Esophagus (tissue), 2 donors: ENCODE data around the gene ANKS1A. TPM values are rescaled to one million over a fixed set of nuclear protein-coding genes. Genes with fewer than 3 reads are reported as not detected.

Experiments
- H3K27ac ChIP-seq, 2 donors: one replicate each; pipeline ENCODE4 v1.5.1; 2013; ENCODE audit warnings: low read depth in 2 of 2, mild to moderate bottlenecking in 2 of 2, inconsistent platforms in 1 of 2, low read length in 1 of 2, moderate library complexity in 1 of 2
- H3K27me3 ChIP-seq, 2 donors: one replicate each; pipeline ENCODE4 v1.6.1; 2013; ENCODE audit warnings: low read length in 2 of 2, control low read depth in 1 of 2, mild to moderate bottlenecking in 1 of 2; ENCODE audit not compliant: insufficient read depth in 2 of 2, control insufficient read depth in 1 of 2
- H3K36me3 ChIP-seq, 2 donors: one replicate each; pipeline ENCODE4 v1.6.1; 2013; ENCODE audit warnings: low read length in 1 of 2; ENCODE audit not compliant: control insufficient read depth in 2 of 2, insufficient read depth in 2 of 2
- H3K4me1 ChIP-seq, 2 donors: one replicate each; pipeline ENCODE4 v1.6.1; 2013; ENCODE audit warnings: low read length in 1 of 2; ENCODE audit not compliant: control insufficient read depth in 2 of 2, insufficient read depth in 2 of 2
- H3K4me3 ChIP-seq, 2 donors: one replicate each; pipeline ENCODE4 v1.5.1; 2013; ENCODE audit warnings: low read length in 2 of 2, mild to moderate bottlenecking in 2 of 2, low read depth in 1 of 2, moderate library complexity in 1 of 2
- H3K9me3 ChIP-seq, 2 donors: one replicate each; pipeline ENCODE4 v1.6.1; 2013; ENCODE audit warnings: mild to moderate bottlenecking in 2 of 2, low read depth in 1 of 2, low read length in 1 of 2, moderate library complexity in 1 of 2; ENCODE audit not compliant: control insufficient read depth in 2 of 2, insufficient read depth in 1 of 2
- WGBS, 2 donors: extraction: QIAGEN DNeasy Blood & Tissue Kit; methylation state at CpG; one replicate each; pipeline ENCODE4 v1.1.7; 2013; 5-methylcytosine and 5-hydroxymethylcytosine counted together
- polyA plus RNA-seq, 2 donors: library from polyadenylated mRNA; stranded (reverse); fragments of 200-250 nt; gene quantifications; one replicate each; pipeline ENCODE4 v1.2.3, GENCODE V29; 2013
- donor health status: healthy with polysubstance abuse.
- donor health status: Bipolar disorder and iron deficiency.

Gene ANKS1A
- polyA plus RNA-seq, 2 donors = 6.3 to 7.7 TPM

DNA sequence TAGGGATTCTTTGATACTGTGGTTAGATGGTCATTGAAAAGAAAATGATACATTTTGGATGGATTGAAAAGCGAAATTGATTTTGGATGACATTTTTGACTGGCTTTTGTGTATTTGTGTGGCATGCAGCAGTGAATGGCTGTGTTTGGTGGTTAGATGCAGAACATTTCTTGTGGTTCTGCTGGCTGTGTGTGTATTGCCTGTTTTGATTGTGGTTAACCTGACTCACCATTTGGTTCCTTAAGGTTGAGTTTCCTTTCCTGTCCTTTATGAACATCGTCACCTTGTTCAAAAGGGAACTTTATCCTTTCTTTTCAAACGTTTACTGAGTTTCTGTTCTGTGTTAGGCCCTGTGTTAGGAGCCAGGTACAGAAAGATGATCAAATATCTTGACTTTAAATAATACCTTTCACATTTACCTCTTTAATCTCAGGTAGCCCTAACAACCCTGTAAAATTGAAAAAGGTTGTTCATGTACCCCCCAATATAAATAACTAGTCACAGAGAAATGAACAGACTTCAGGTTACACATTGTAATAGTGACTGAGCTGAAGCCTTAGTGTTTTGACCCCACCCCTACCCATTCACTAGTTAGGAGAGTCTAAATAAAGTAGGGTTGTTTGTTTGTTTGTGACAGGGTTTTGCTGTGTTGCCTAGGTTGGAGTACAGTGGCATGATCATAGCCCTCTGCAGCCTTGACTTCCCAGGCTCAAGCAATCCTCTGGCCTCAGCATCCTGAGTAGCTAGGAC, 23.8 kb downstream of the ANKS1A start:
- H3K36me3 ChIP-seq = no peaks in the 10 kb centered on the region
- no peaks in the 10 kb centered on the region for H3K27me3 ChIP-seq
- no peak overlapping the region for H3K27ac ChIP-seq
- no peak overlapping the region for H3K4me3 ChIP-seq
- no peaks in the 10 kb centered on the region for H3K9me3 ChIP-seq
- no peaks in the 10 kb centered on the region for H3K4me1 ChIP-seq
- WGBS, 2 donors = 65 to 72% methylated on average over 3 of the region's 3 CpGs

DNA sequence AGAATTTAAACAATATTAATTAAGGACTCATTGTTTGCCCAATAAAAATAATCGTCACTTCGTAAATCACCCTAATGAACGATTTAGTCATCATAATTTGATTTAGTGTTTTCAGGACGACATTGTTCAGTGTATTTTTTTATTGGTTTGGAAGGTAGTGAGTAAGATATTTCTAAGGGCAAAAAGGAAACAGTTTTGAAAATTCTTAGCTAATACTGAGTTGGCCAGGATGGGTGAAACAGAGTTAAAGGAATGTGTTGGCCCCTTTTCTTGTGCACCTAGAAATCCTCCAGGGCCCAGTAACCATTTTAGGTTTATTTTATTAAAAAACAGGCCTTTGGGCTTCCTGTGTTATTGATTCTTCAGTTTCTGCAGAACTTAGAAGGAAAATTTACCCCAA, 25.3 kb downstream of the ANKS1A start:
- H3K4me1 ChIP-seq = peaks cover 0 to under 1% of the 10 kb centered on the region in 2 donors
- H3K9me3 ChIP-seq = no peaks in the 10 kb centered on the region
- H3K36me3 ChIP-seq = no peaks in the 10 kb centered on the region
- no peak overlapping the region for H3K27ac ChIP-seq
- WGBS, 2 donors = 91 to 94% methylated on average over 4 of the region's 4 CpGs
- no peaks in the 10 kb centered on the region for H3K27me3 ChIP-seq
- H3K4me3 ChIP-seq = no peak overlapping the region

DNA sequence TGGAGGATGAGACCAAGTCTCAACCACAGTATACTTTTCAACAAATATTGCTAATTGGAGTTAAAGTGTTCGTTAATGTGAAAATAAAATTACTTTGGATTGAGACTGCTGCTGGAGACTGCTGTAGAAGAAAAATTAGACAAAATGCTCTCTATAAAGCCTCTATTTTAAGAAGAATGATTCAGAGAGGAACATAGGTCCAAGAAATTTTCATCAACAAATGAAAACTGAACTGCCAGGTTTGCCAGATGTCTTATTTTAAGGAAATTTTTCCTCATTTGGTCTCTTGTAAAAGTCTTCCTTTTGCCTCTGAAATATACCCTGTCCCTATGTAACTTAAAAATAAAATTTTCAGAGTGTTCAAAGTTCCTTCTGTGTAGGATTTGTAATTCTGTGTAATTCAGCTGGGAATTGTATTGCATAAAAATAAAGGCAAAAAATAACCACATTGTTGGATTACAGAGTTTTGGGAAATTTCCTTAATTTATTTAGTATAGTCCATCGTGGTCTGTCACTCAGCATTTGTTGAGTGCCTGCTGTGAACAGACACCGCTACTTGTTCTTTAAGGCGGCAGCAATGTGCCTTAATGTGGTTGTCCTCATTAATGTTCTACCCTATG, 27.4 kb downstream of the ANKS1A start:
- H3K27ac ChIP-seq = no peak overlapping the region

DNA sequence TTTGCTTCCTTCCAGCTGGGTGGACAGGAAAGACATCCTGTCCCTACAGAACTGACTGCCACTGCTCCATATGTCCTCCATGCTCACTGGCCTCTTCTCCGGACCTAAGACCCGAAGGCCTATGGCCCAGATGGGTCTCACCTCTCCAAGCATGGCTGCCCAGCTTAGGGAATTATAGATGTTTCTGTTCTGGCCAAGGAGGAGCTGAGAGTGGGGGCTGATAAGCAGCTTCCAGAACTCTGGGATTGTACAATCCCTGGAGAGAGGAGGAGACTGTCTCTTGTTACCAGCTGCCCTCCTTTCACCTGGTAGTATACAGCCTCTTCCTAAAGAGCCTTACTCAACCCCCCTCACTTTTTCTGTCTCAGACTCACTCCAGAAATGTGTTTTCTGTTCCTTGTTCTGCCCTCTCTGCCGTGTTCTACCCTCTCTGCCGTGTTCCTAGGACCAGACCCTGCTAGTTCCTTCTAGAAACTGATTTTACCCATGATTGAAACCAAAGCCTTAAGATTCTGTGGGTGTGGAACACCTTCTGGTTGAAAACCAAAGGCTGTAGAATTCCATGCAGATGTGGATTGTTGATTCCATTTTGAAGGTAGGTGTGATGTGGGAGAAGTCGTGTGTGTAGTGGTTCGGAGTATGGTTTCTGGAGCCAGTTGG, 28.7 kb downstream of the ANKS1A start:
- no peak overlapping the region for H3K4me3 ChIP-seq

More for the DNA sequence above, 27.4 kb downstream of the ANKS1A start:
- H3K27me3 ChIP-seq = no peaks in the 10 kb centered on the region
- no peaks in the 10 kb centered on the region for H3K9me3 ChIP-seq
- no peak overlapping the region for H3K4me3 ChIP-seq
- peaks cover 0 to 2% of the 10 kb centered on the region in 2 donors for H3K4me1 ChIP-seq
- H3K36me3 ChIP-seq = no peaks in the 10 kb centered on the region
- WGBS, 2 donors = 84 to 86% methylated on average over 4 of the region's 4 CpGs

DNA sequence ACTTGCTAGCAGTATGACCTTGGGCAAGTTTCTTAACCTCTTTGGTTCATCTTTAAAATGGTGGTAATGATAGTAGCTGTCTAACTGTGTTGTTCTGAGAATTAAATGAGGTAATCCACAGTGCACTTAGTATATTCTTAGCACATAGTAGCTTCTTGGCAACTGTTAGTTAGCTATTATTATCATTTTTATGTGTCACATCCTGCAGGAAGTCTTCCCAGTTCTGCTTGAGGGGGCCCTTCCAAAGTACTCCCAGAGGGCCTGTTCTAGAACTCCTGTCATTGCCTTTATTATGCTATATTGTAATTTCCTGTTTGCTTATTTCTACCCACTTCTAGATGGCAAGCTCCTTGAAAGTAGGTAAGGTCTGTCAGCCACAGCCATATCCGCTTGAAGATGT, 30.6 kb downstream of the ANKS1A start:
- Histone ChIP-seq H3K27me3 (no peaks in the 10 kb centered on the region), H3K36me3 (no peaks in the 10 kb centered on the region), H3K9me3 (no peaks in the 10 kb centered on the region), H3K4me3 (no peak overlapping the region), H3K4me1 (peaks cover 0 to 2% of the 10 kb centered on the region in 2 donors), H3K27ac (no peak overlapping the region)
- 92 to 95% methylated on average over 1 of the region's 1 CpG for whole genome bisulfite sequencing, 2 donors

More for the DNA sequence above, 28.7 kb downstream of the ANKS1A start:
- H3K27me3 ChIP-seq = no peaks in the 10 kb centered on the region
- no peaks in the 10 kb centered on the region for H3K36me3 ChIP-seq
- WGBS, 2 donors = 89 to 91% methylated on average over 6 of the region's 6 CpGs
- peaks cover 0 to 2% of the 10 kb centered on the region in 2 donors for H3K4me1 ChIP-seq
- no peaks in the 10 kb centered on the region for H3K9me3 ChIP-seq
- no peak overlapping the region for H3K27ac ChIP-seq

DNA sequence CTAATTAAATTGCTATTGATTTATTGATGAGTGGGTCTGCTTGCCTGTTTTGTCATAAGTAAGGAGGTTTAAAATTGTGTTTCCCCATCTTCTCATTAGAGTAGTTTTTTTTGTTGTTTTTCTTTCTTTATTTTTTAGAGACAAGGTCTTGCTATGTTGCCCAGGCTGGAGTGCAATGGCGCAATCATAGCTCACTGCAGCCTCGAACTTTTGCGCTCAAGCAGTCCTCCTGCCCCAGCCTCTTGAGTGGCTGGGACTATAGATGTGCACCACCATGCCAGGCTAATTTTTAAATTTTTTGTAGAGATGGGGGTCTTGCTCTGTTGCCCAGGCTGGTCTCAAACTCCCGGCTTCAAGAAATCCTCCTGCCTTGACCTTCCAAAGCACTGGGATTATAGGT, 31.0 kb downstream of the ANKS1A start:
- Histone ChIP-seq H3K27ac (no peak overlapping the region), H3K4me1 (peaks cover 0 to 2% of the 10 kb centered on the region in 2 donors), H3K27me3 (no peaks in the 10 kb centered on the region), H3K4me3 (no peak overlapping the region), H3K36me3 (no peaks in the 10 kb centered on the region), H3K9me3 (no peaks in the 10 kb centered on the region)
- WGBS, 2 donors = 91 to 98% methylated on average over 4 of the region's 4 CpGs

DNA sequence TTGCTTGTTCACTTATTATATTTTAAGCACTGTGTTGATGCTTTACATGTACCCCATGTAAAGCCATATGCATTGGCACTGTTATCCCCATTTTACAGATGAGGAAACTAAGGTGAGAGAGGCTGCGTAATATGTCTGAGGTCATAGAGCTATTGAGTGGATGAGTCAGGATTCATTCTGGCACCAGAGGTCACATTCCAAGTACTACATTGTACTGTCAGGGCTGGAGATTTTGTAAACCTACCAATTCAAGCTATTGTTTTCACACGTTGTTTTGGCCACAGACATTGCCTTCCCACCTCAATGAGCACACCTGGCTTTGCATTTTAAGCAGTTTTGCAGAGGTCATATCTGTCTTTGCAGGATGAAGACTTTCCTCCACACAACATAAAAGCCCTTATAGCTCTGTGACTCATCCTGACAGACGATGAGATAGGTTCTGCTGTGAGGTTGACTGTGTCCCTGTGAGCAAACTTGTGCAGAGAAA, 33.2 kb downstream of the ANKS1A start:
- Histone ChIP-seq H3K27me3 (no peaks in the 10 kb centered on the region), H3K27ac (no peak overlapping the region), H3K36me3 (no peaks in the 10 kb centered on the region), H3K9me3 (no peaks in the 10 kb centered on the region), H3K4me1 (peaks cover 0 to 2% of the 10 kb centered on the region in 2 donors), H3K4me3 (no peak overlapping the region)
- WGBS, 2 donors = 50 to 64% methylated on average over 3 of the region's 3 CpGs

DNA sequence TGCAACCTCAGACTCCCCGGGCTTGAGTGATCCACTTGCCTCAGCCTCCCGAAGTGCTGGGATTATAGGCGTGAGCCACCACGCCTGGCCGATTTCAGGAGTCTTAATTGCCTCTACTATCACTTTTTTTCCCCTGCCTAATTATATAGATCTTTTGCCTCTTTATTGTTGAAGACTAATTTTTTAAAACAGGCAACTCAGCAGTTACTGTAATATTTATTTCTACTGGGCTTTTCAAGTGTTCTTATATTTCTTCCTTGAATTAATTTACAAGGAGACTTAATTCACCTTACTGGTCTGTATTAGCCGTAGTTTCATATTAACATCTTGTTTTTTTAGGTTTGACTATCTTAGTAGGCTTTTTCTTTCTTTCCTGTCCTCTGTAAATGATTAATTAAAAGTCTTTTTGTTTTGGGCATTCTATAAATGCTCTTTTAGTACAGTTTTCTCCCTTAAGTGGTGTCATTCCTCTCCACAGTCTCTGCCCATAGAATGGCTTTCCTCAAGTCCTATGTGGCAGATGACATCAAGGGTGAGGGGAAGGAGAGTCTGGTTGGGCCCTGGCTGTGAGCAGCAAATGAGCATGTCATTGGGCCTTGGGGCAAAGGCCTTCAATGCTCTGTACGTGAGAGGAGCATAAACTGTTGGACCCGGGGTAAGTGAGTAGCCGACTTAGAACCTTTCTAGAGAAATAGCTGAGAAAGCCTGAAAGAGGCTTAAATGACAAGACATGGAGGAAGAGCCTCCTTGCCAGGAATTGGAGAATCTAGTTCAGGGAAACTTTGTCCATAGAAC, 36.0 kb downstream of the ANKS1A start:
- H3K27me3 ChIP-seq = no peaks in the 10 kb centered on the region
- 95 to 96% methylated on average over 9 of the region's 9 CpGs for WGBS, 2 donors
- no peaks in the 10 kb centered on the region for H3K9me3 ChIP-seq
- no peak overlapping the region for H3K4me3 ChIP-seq
- no peaks in the 10 kb centered on the region for H3K4me1 ChIP-seq
- H3K27ac ChIP-seq = no peak overlapping the region
- no peaks in the 10 kb centered on the region for H3K36me3 ChIP-seq

DNA sequence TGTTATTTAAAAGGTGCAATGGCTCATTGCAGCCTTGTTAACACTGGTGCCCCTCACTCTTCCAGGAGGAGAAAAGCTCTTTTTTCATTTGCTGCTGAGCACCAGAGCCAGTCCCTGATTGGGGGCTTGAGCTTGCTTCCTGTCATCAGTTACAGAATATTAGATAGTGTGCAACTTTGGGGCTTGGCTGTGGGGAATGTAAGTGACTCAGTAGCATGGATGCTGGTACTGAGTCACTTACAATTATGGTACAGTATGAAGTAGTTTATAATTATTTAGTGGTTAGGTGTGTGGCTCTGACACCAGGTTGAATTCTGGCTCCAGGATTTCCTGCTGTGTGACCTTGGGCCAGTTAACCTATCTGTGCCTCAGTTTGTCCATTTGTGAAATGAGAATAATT, 37.6 kb downstream of the ANKS1A start:
- H3K27me3 ChIP-seq = no peaks in the 10 kb centered on the region
- H3K9me3 ChIP-seq = no peaks in the 10 kb centered on the region
- H3K4me3 ChIP-seq = no peak overlapping the region
- H3K36me3 ChIP-seq = no peaks in the 10 kb centered on the region
- no peak overlapping the region for H3K27ac ChIP-seq
- no peaks in the 10 kb centered on the region for H3K4me1 ChIP-seq
